ENCODE results near the gene AK3.

AK3 gene

GRCh38 chr9:4768681-4769080 is 27.7 kb upstream of the AK3 start:
- no peaks in the 10 kb centered on the region for H3K36me3 ChIP-seq (ENCODE audit: control insufficient read depth, insufficient read depth, low read length)
- no peak overlapping the region for H4K5ac ChIP-seq (ENCODE audit: low read length)
- no peak overlapping the region for H2BK15ac ChIP-seq (replicated peaks; ENCODE audit: low read depth)
- no peak overlapping the region for H2BK120ac ChIP-seq (ENCODE audit: low read depth, low read length)
- no peak overlapping the region for H3K4me3 ChIP-seq (ENCODE audit: low read length)
- H3K4me1 ChIP-seq (ENCODE audit: control insufficient read depth, low read depth, low read length): no peaks in the 10 kb centered on the region
- no peak overlapping the region for H3K18ac ChIP-seq (ENCODE audit: low read length)
- no peak overlapping the region for H3K27ac ChIP-seq (ENCODE audit: low read depth, low read length)
- no peak overlapping the region for H3K23ac ChIP-seq (ENCODE audit: low read length)
- H3K4me2 ChIP-seq (ENCODE audit: low read length): no peak overlapping the region
- no peak overlapping the region for H3K9ac ChIP-seq (ENCODE audit: low read length)
- no peaks in the 10 kb centered on the region for H3K79me2 ChIP-seq (ENCODE audit: control insufficient read depth, insufficient read depth, low read length)
- no peak overlapping the region for H3K4ac ChIP-seq (ENCODE audit: low read depth, low read length)
- H2BK5ac ChIP-seq (ENCODE audit: low read length): no peak overlapping the region
- DNase-seq: no peak
- H3K27me3 ChIP-seq (ENCODE audit: insufficient read depth, low read length, poor library complexity): no peaks in the 10 kb centered on the region
- H3K56ac ChIP-seq (ENCODE audit: low read length): no peak overlapping the region
- no peaks in the 10 kb centered on the region for H3K79me1 ChIP-seq (ENCODE audit: low read length)
- no peak overlapping the region for H2AK5ac ChIP-seq (ENCODE audit: low read length)
- H4K8ac ChIP-seq (ENCODE audit: low read depth, low read length): no peak overlapping the region

GRCh38 chr9:4764033-4764432 is 23.0 kb upstream of the AK3 start:
- Histone ChIP-seq H3K4me1 (ENCODE audit: control insufficient read depth, low read depth, low read length) (no peaks in the 10 kb centered on the region), H3K56ac (ENCODE audit: low read length) (no peak overlapping the region), H2BK5ac (ENCODE audit: low read length) (no peak overlapping the region), H3K4ac (ENCODE audit: low read depth, low read length) (no peak overlapping the region), H4K8ac (ENCODE audit: low read depth, low read length) (no peak overlapping the region), H3K27ac (ENCODE audit: low read depth, low read length) (no peak overlapping the region), H3K27me3 (ENCODE audit: insufficient read depth, low read length, poor library complexity) (no peaks in the 10 kb centered on the region), H3K18ac (ENCODE audit: low read length) (no peak overlapping the region), H4K5ac (ENCODE audit: low read length) (no peak overlapping the region), H2BK15ac (replicated peaks; ENCODE audit: low read depth) (no peak overlapping the region), H3K79me2 (ENCODE audit: control insufficient read depth, insufficient read depth, low read length) (no peaks in the 10 kb centered on the region), H2AK5ac (ENCODE audit: low read length) (no peak overlapping the region), H3K36me3 (ENCODE audit: control insufficient read depth, insufficient read depth, low read length) (no peaks in the 10 kb centered on the region), H3K4me3 (ENCODE audit: low read length) (no peak overlapping the region), H2BK120ac (ENCODE audit: low read depth, low read length) (no peak overlapping the region), H3K23ac (ENCODE audit: low read length) (no peak overlapping the region), H3K79me1 (ENCODE audit: low read length) (no peaks in the 10 kb centered on the region), H3K9ac (ENCODE audit: low read length) (no peak overlapping the region), H3K4me2 (ENCODE audit: low read length) (no peak overlapping the region)
- WGBS (ENCODE audit: extremely low coverage, insufficient coverage, low lambda C conversion rate): no CpG with 5 or more reads among the region's 3 CpGs
- no peak for DNase-seq

DNA sequence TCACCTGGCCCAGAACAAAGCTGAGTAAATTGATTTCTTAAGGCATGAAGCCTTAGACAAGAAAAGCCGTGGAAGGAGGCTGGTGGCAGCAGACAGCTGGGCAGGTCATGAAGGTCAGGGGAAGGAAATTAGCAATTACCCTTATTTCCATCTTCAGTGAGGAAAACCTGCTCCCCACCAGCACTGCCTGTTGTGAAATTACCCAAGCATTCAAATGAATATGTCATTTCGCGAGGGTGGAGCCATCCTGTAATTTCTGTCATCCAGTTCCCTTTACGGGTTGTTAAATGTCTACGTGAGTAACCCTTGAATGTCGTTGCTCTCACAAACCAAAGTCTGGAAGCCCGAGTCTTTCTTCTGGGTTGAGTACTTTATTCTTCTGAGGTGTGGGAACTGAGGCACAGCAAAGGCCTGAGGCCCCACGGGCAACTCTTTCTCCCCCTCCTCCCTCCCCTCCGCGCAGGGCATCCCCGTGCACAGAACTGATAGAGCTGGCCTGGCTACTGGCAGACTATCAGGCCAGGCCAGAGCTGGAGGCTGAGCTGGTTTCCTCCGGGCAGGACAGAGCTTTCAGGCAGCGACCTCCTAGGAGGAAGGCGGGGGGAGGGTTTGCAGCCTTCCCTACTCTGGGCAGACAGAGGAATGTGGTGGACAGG is 22.0 kb upstream of the AK3 start:
- Histone ChIP-seq H3K56ac (ENCODE audit: low read length) (peak overlapping the region; percentile 65), H2BK15ac (replicated peaks; ENCODE audit: low read depth) (no peak overlapping the region), H3K4me1 (ENCODE audit: control insufficient read depth, low read depth, low read length) (no peaks in the 10 kb centered on the region), H4K5ac (ENCODE audit: low read length) (no peak overlapping the region), H3K27ac (ENCODE audit: low read depth, low read length) (no peak overlapping the region), H2BK5ac (ENCODE audit: low read length) (no peak overlapping the region), H3K79me1 (ENCODE audit: low read length) (no peaks in the 10 kb centered on the region), H3K27me3 (ENCODE audit: insufficient read depth, low read length, poor library complexity) (no peaks in the 10 kb centered on the region), H3K23ac (ENCODE audit: low read length) (no peak overlapping the region), H2AK5ac (ENCODE audit: low read length) (no peak overlapping the region), H3K36me3 (ENCODE audit: control insufficient read depth, insufficient read depth, low read length) (no peaks in the 10 kb centered on the region), H3K4me3 (ENCODE audit: low read length) (no peak overlapping the region), H3K4ac (ENCODE audit: low read depth, low read length) (no peak overlapping the region), H3K9ac (ENCODE audit: low read length) (no peak overlapping the region), H3K18ac (ENCODE audit: low read length) (no peak overlapping the region), H3K79me2 (ENCODE audit: control insufficient read depth, insufficient read depth, low read length) (no peaks in the 10 kb centered on the region), H2BK120ac (ENCODE audit: low read depth, low read length) (no peak overlapping the region), H3K4me2 (ENCODE audit: low read length) (no peak overlapping the region), H4K8ac (ENCODE audit: low read depth, low read length) (no peak overlapping the region)
- no CpG with 5 or more reads among the region's 14 CpGs for WGBS (ENCODE audit: extremely low coverage, insufficient coverage, low lambda C conversion rate)
- peak; percentile 81 for DNase-seq

DNA sequence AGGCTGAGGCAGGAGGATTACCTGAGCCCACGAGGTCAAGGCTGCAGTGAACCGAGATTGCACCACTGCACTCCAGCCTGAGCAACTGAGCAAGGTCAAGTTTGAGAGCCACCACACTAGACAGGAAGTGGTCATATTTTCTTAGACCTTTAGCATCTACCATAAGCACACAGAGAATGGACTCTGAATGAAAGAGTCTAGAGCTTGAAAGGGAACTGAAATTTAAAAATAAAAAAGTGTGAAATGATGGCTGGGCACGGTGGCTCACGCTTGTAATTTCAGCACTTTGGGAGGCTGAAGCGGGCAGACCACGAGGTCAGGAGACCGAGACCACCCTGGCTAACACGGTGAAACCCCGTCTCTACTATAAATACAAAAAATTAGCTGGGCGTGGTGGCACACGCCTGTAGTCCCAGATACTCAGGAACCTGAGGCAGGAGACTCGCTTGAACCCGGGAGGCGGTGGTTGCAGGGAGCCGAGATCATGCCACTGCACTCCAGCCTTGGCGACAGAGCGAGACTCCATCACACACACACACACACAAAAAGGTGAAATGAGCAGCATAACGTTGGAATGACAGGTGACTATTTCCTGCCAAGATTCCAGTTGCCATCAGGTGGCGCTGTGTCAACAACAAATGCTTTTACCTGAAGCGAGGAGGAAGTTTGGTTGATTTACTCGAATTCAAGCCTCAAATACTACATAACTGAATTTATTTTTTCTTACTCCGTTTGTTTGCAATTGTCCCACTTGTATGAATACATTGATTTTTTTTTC is 21.3 kb upstream of the AK3 start:
- Histone ChIP-seq H3K27ac (ENCODE audit: low read depth, low read length) (no peak overlapping the region), H4K5ac (ENCODE audit: low read length) (no peak overlapping the region), H3K4me3 (ENCODE audit: low read length) (no peak overlapping the region), H3K4ac (ENCODE audit: low read depth, low read length) (no peak overlapping the region), H3K18ac (ENCODE audit: low read length) (no peak overlapping the region), H3K79me1 (ENCODE audit: low read length) (no peaks in the 10 kb centered on the region), H3K9ac (ENCODE audit: low read length) (no peak overlapping the region), H4K8ac (ENCODE audit: low read depth, low read length) (no peak overlapping the region), H2BK15ac (replicated peaks; ENCODE audit: low read depth) (no peak overlapping the region), H2AK5ac (ENCODE audit: low read length) (no peak overlapping the region), H3K4me2 (ENCODE audit: low read length) (no peak overlapping the region), H3K23ac (ENCODE audit: low read length) (no peak overlapping the region), H3K56ac (ENCODE audit: low read length) (no peak overlapping the region), H3K79me2 (ENCODE audit: control insufficient read depth, insufficient read depth, low read length) (no peaks in the 10 kb centered on the region), H2BK5ac (ENCODE audit: low read length) (no peak overlapping the region), H3K36me3 (ENCODE audit: control insufficient read depth, insufficient read depth, low read length) (no peaks in the 10 kb centered on the region), H2BK120ac (ENCODE audit: low read depth, low read length) (no peak overlapping the region), H3K27me3 (ENCODE audit: insufficient read depth, low read length, poor library complexity) (no peaks in the 10 kb centered on the region), H3K4me1 (ENCODE audit: control insufficient read depth, low read depth, low read length) (no peaks in the 10 kb centered on the region)
- peak; percentile 83 for DNase-seq
- no CpG with 5 or more reads among the region's 22 CpGs for WGBS (ENCODE audit: extremely low coverage, insufficient coverage, low lambda C conversion rate)

GRCh38 chr9:4760122-4760521 is 19.1 kb upstream of the AK3 start:
- no peak overlapping the region for H3K56ac ChIP-seq (ENCODE audit: low read length)
- no peak overlapping the region for H4K8ac ChIP-seq (ENCODE audit: low read depth, low read length)
- H2AK5ac ChIP-seq (ENCODE audit: low read length): no peak overlapping the region
- no peak overlapping the region for H4K5ac ChIP-seq (ENCODE audit: low read length)
- no peaks in the 10 kb centered on the region for H3K79me2 ChIP-seq (ENCODE audit: control insufficient read depth, insufficient read depth, low read length)
- H3K27ac ChIP-seq (ENCODE audit: low read depth, low read length): no peak overlapping the region
- no peaks in the 10 kb centered on the region for H3K79me1 ChIP-seq (ENCODE audit: low read length)
- H3K9ac ChIP-seq (ENCODE audit: low read length): no peak overlapping the region
- WGBS (ENCODE audit: extremely low coverage, insufficient coverage, low lambda C conversion rate): no CpG with 5 or more reads among the region's 3 CpGs
- H3K18ac ChIP-seq (ENCODE audit: low read length): no peak overlapping the region
- DNase-seq: no peak
- no peak overlapping the region for H2BK5ac ChIP-seq (ENCODE audit: low read length)
- H2BK15ac ChIP-seq (replicated peaks; ENCODE audit: low read depth): no peak overlapping the region
- no peak overlapping the region for H3K4me2 ChIP-seq (ENCODE audit: low read length)
- H3K4me1 ChIP-seq (ENCODE audit: control insufficient read depth, low read depth, low read length): no peaks in the 10 kb centered on the region
- H3K36me3 ChIP-seq (ENCODE audit: control insufficient read depth, insufficient read depth, low read length): no peaks in the 10 kb centered on the region
- H2BK120ac ChIP-seq (ENCODE audit: low read depth, low read length): no peak overlapping the region
- H3K27me3 ChIP-seq (ENCODE audit: insufficient read depth, low read length, poor library complexity): no peaks in the 10 kb centered on the region
- no peak overlapping the region for H3K4ac ChIP-seq (ENCODE audit: low read depth, low read length)
- no peak overlapping the region for H3K23ac ChIP-seq (ENCODE audit: low read length)
- no peak overlapping the region for H3K4me3 ChIP-seq (ENCODE audit: low read length)

DNA sequence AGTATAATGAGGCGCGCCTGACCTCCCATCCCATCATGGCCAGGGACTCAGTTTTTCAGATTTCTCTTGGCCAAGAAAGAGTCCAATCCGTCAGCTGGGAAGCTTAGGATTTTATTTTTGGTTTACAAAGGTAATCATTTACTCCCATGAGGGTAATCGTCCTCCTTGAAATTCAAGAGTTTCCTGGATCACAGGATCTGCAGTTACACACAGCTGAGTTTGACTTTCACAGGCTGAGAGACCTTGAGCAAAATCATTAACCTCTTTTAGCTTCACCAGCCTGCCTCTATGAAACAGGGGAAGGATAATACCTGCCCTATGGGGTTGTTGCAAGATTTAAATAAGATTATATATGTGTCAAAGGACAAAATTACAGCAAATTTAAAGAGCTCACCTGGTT is 15.4 kb upstream of the AK3 start:
- Histone ChIP-seq H3K27me3 (ENCODE audit: insufficient read depth, low read length, poor library complexity) (no peaks in the 10 kb centered on the region), H3K4me1 (ENCODE audit: control insufficient read depth, low read depth, low read length) (no peaks in the 10 kb centered on the region)

More for the DNA sequence above, 15.4 kb upstream of the AK3 start:
- Histone ChIP-seq H3K4me2 (ENCODE audit: low read length) (no peak overlapping the region), H2BK15ac (replicated peaks; ENCODE audit: low read depth) (no peak overlapping the region), H2AK5ac (ENCODE audit: low read length) (no peak overlapping the region), H3K18ac (ENCODE audit: low read length) (no peak overlapping the region), H3K36me3 (ENCODE audit: control insufficient read depth, insufficient read depth, low read length) (no peaks in the 10 kb centered on the region), H3K9ac (ENCODE audit: low read length) (no peak overlapping the region), H4K5ac (ENCODE audit: low read length) (no peak overlapping the region), H3K79me2 (ENCODE audit: control insufficient read depth, insufficient read depth, low read length) (no peaks in the 10 kb centered on the region), H3K4ac (ENCODE audit: low read depth, low read length) (no peak overlapping the region), H3K79me1 (ENCODE audit: low read length) (no peaks in the 10 kb centered on the region), H3K23ac (ENCODE audit: low read length) (no peak overlapping the region), H4K8ac (ENCODE audit: low read depth, low read length) (no peak overlapping the region), H2BK120ac (ENCODE audit: low read depth, low read length) (no peak overlapping the region), H2BK5ac (ENCODE audit: low read length) (no peak overlapping the region), H3K27ac (ENCODE audit: low read depth, low read length) (no peak overlapping the region), H3K56ac (ENCODE audit: low read length) (no peak overlapping the region), H3K4me3 (ENCODE audit: low read length) (no peak overlapping the region)
- WGBS (ENCODE audit: extremely low coverage, insufficient coverage, low lambda C conversion rate): no CpG with 5 or more reads among the region's 4 CpGs
- DNase-seq: no peak

Measured in mesendoderm (in vitro differentiated cells).